HepG2 (cell line): ENCODE data around the gene SLITRK6. TPM values are rescaled to one million over a fixed set of nuclear protein-coding genes. Genes with fewer than 3 reads are reported as not detected.

Experiments used
- ATAC-seq: fragments of 200-7000 bp; cut with Tn5 transposase; 3 replicates; pipeline ENCODE4 v1.9.1; 2020; ENCODE audit warnings: mild to moderate bottlenecking, moderate library complexity
- BruUV-seq: library from RNA; stranded (reverse); fragments of 400-500 nt; replicated peaks from 2 replicates; lab custom pipeline; 2021; lab: Mats Ljungman, UMichigan
- CTCF ChIA-PET: fragments of 300-600 bp; formaldehyde crosslinking; extraction: SDS; loops from one replicate; lab custom pipeline; 2021; ENCODE audit warnings: low total read pairs, inconsistent platforms, low intra/inter-chr PET ratio; lab: Yijun Ruan, JAX
- POLR2A ChIA-PET: fragments of 350-600 bp; sonication (Branson Sonifier 250); formaldehyde crosslinking; loops from one replicate; lab custom pipeline; 2020; ENCODE audit warnings: antibody characterized with exemption, inconsistent platforms; lab: Yijun Ruan, JAX
- DNase-seq: peaks from one replicate; pipeline ENCODE4 v3.0.0-alpha.2; 2015; ENCODE audit warnings: low spot score
- FAIRE-seq: peaks from 3 replicates; lab custom pipeline; 2011; peaks lifted over from hg19 to GRCh38; lab: Jason Lieb, UNC
- H2AFZ ChIP-seq: one replicate; pipeline ENCODE4 v1.6.1; 2011; ENCODE audit warnings: low read length, inconsistent platforms
- H3K27ac ChIP-seq: fragments of 300-600 bp; 3 replicates; pipeline ENCODE4 v1.8.0; 2011; ENCODE audit warnings: mixed run types, mild to moderate bottlenecking, mixed read lengths, low read length, inconsistent platforms; ENCODE audit not compliant: insufficient read depth; ENCODE audit errors: extremely low read length
- H3K27me3 ChIP-seq, 2 experiments: fragments of 200-600 bp in 1 of 2; 2 replicates in 1 of 2; 3 replicates in 1 of 2; pipeline versions ENCODE4 v1.6.0 to v1.8.0; 2011; ENCODE audit warnings: low read length in 2 of 2, mild to moderate bottlenecking in 2 of 2, moderate library complexity in 2 of 2, inconsistent platforms in 1 of 2; ENCODE audit not compliant: insufficient read depth in 2 of 2, control insufficient read depth in 1 of 2
- H3K36me3 ChIP-seq, 2 experiments: fragments of 200-600 bp in 1 of 2; replicated peaks in 1 of 2; 2 replicates in 1 of 2; 3 replicates in 1 of 2; pipeline versions ENCODE4 v1.5.1 to v1.8.0; 2011; ENCODE audit warnings: low read length in 2 of 2, inconsistent platforms in 1 of 2; ENCODE audit not compliant: insufficient read depth in 2 of 2, control insufficient read depth in 1 of 2
- H3K4me1 ChIP-seq: 2 replicates; pipeline ENCODE4 v1.5.1; 2012; ENCODE audit warnings: low read length, inconsistent platforms; ENCODE audit not compliant: insufficient read depth
- H3K4me2 ChIP-seq: 2 replicates; pipeline ENCODE4 v1.6.0; 2011; ENCODE audit warnings: low read depth, low read length, inconsistent platforms
- H3K4me3 ChIP-seq, 3 experiments: fragments of 200-600 bp in 1 of 3; sonication (generic), shearing (Covaris generic) in 1 of 3; replicated peaks in 1 of 3; 2 replicates each; pipeline ENCODE4 v1.5.1; 2011 to 2016; ENCODE audit warnings: low read length in 3 of 3, inconsistent platforms in 2 of 3, low read depth in 2 of 3, mild to moderate bottlenecking in 2 of 3, control low read depth in 1 of 3, mixed read lengths in 1 of 3; ENCODE audit not compliant: insufficient read depth in 1 of 3
- H3K79me2 ChIP-seq: one replicate; pipeline ENCODE4 v1.6.1; 2011; ENCODE audit warnings: low read length, inconsistent platforms; ENCODE audit not compliant: insufficient read depth
- H3K9ac ChIP-seq: 2 replicates; pipeline ENCODE4 v1.6.0; 2011; ENCODE audit warnings: mild to moderate bottlenecking, low read depth, low read length, inconsistent platforms; ENCODE audit not compliant: insufficient read depth
- H3K9me3 ChIP-seq: 2 replicates; pipeline ENCODE4 v1.5.1; 2012; ENCODE audit warnings: mild to moderate bottlenecking, low read length
- H4K20me1 ChIP-seq: 2 replicates; pipeline ENCODE4 v1.6.0; 2011; ENCODE audit warnings: inconsistent platforms, mild to moderate bottlenecking, low read length, moderate library complexity; ENCODE audit not compliant: insufficient read depth
- TP53 ChIP-seq: sonication (generic); formaldehyde crosslinking; conservative IDR thresholded peaks from 2 replicates; pipeline ENCODE4 v1.4.0; 2020; ENCODE audit warnings: missing genetic modification reagents
- ZNF232 ChIP-seq: sonication (generic); formaldehyde crosslinking; IDR thresholded peaks from 2 replicates; pipeline ENCODE4 v1.4.0; 2020; ENCODE audit warnings: missing genetic modification reagents, borderline replicate concordance
- ZNF263 ChIP-seq: sonication (generic); formaldehyde crosslinking; IDR thresholded peaks from 2 replicates; pipeline ENCODE4 v1.4.0; 2020; ENCODE audit warnings: missing genetic modification reagents
- ZNF446 ChIP-seq: sonication (generic); formaldehyde crosslinking; IDR thresholded peaks from 2 replicates; pipeline ENCODE4 v1.5.0; 2020; ENCODE audit warnings: mild to moderate bottlenecking, missing genetic modification reagents
- ZNF780A ChIP-seq: sonication (generic); formaldehyde crosslinking; IDR thresholded peaks from 2 replicates; pipeline ENCODE4 v1.8.0; 2022; ENCODE audit warnings: mild to moderate bottlenecking, missing genetic modification reagents, moderate library complexity
- ZNF839 ChIP-seq: sonication (generic); formaldehyde crosslinking; IDR thresholded peaks from 2 replicates; pipeline ENCODE4 v1.4.0; 2020; ENCODE audit warnings: missing genetic modification reagents, mild to moderate bottlenecking, borderline replicate concordance
- WGBS: methylation state at CpG from one replicate; pipeline ENCODE4 v1.1.6; 2017; ENCODE audit warnings: low lambda C conversion rate; 5-methylcytosine and 5-hydroxymethylcytosine counted together
- in situ Hi-C: cut with HindIII; loops from 2 replicates; pipeline ENCODE4 v1.10.0; 2017; ENCODE audit warnings: low pct_unique_long_range_greater_than_20kb; ENCODE audit not compliant: extremely low pct_ligation_motif_present
- intact Hi-C: fragments of 100-400 bp; cut with micrococcal nuclease; formaldehyde crosslinking; loops from one replicate; pipeline ENCODE4 v1.10.0; 2022; ENCODE audit not compliant: unreplicated experiment
- polyA plus RNA-seq, 8 experiments: library from polyadenylated mRNA; depleted of rRNA in 3 of 8; stranded (reverse) in 7 of 8; unstranded in 1 of 8; fragments of >200 nt; fragmentation: Illumina TruSeq in 4 of 8; extraction: Trizol in 4 of 8; gene quantifications; 2 replicates each; pipeline versions ENCODE4 v1.2.1 to v1.2.3, GENCODE V29; 2011 to 2016; ENCODE audit warnings: low read depth in 4 of 8, missing spikeins in 1 of 8, mixed read lengths in 1 of 8; ENCODE audit not compliant: insufficient read depth in 1 of 8
- total RNA-seq, 5 experiments: library from RNA; depleted of rRNA; stranded (reverse); fragments of >200 nt; fragmentation: Illumina TruSeq; extraction: Trizol; gene quantifications; 2 replicates each; pipeline ENCODE4 v1.2.3, GENCODE V29; 2016; ENCODE audit warnings: low read depth in 1 of 5

Gene SLITRK6
- total and polyA plus RNA-seq, 2 of the 13 experiments (the other 11 are each of a cell fraction or from before 2014, with no cell fraction given): not detected

GRCh38 chr13:85823832-85824231 is 24.6 kb upstream of the SLITRK6 start:
- Histone ChIP-seq H3K4me2 (no peak overlapping the region), H2AFZ (no peak overlapping the region), H3K36me3 (no peaks in the 10 kb centered on the region), H3K27ac (no peak overlapping the region), H3K9ac (no peak overlapping the region), H3K27me3 (no peaks in the 10 kb centered on the region; a peak in 1 of 5 replicates)
- in situ Hi-C loops: no loop called here
- WGBS: 8% methylated on average over 7 of the region's 7 CpGs
- no peak for TF ChIP-seq TP53 (CRISPR knock-in tag)
- TF ChIP-seq ZNF232 (CRISPR knock-in tag): no peak
- no peak for TF ChIP-seq ZNF446 (CRISPR knock-in tag)
- TF ChIP-seq, all 625 proteins: peak for 0
- ChIA-PET CTCF (no interaction called here), POLR2A (no interaction called here)
- H3K4me1 ChIP-seq: no peaks in the 10 kb centered on the region
- no peaks in the 10 kb centered on the region for H3K79me2 ChIP-seq
- no peak for DNase-seq
- intact Hi-C loops: no loop called here
- no peak for FAIRE-seq
- H3K4me3 ChIP-seq: no peak overlapping the region
- no peak for ATAC-seq
- no peaks in the 10 kb centered on the region for H3K9me3 ChIP-seq
- no TSS peak for BruUV-seq
- H4K20me1 ChIP-seq: no peaks in the 10 kb centered on the region

DNA sequence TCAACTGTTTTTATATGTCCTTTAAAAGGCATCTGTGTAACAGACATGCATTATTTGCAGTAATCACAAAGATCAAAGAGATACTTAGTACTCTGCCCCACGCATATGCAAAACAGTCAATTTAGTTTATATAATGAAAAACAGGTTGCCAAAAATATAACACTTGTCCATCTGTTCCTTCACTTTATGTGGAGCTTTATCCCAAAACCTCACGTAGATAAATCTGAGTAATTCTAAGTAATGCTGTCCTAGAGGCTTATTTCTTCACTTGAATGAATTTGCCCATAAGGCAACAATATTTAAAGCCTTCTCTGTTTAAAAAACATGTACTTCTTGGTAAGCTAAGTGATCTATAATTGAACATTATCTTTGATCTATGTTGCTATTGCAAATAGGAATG is 20.3 kb upstream of the SLITRK6 start:
- Histone ChIP-seq H4K20me1 (no peaks in the 10 kb centered on the region), H3K4me1 (no peaks in the 10 kb centered on the region), H3K79me2 (no peaks in the 10 kb centered on the region), H3K27me3 (no peaks in the 10 kb centered on the region; a peak in 1 of 5 replicates), H2AFZ (no peak overlapping the region), H3K9ac (no peak overlapping the region), H3K27ac (no peak overlapping the region), H3K4me3 (no peak overlapping the region), H3K9me3 (no peaks in the 10 kb centered on the region), H3K36me3 (no peaks in the 10 kb centered on the region), H3K4me2 (no peak overlapping the region)
- FAIRE-seq (no peak), DNase-seq (no peak), ATAC-seq (no peak)
- ChIA-PET CTCF (no interaction called here), POLR2A (no interaction called here)
- no TSS peak for BruUV-seq
- TF ChIP-seq ZNF263 (CRISPR knock-in tag) (no peak), ZNF839 (no peak), ZNF780A (no peak)
- in situ Hi-C loops: no loop called here
- intact Hi-C loops: no loop called here
- 2% methylated on average over 2 of the region's 2 CpGs for WGBS
